HEK293 (cell line): Measurements from ENCODE around the gene DMGDH.

Experiments
- CTCF ChIA-PET: fragments of 350-600 bp; formaldehyde crosslinking; extraction: SDS; loops from one replicate; lab custom pipeline; 2021; ENCODE audit warnings: antibody characterized with exemption; lab: Yijun Ruan, JAX
- POLR2A ChIA-PET: fragments of 300-600 bp; formaldehyde crosslinking; extraction: SDS; loops from one replicate; lab custom pipeline; 2020; ENCODE audit warnings: antibody characterized with exemption, inconsistent platforms; lab: Yijun Ruan, JAX
- H3K27ac ChIP-seq: fragments of 200-500 bp; sonication (Bioruptor generic); 2 replicates; pipeline ENCODE4 v1.5.1; 2014; ENCODE audit warnings: low read depth, low read length, control low read depth, inconsistent platforms; ENCODE audit errors: extremely low read depth
- H3K36me3 ChIP-seq, 2 experiments: fragments of 200-500 bp in 1 of 2; sonication (Bioruptor generic) in 1 of 2; 1 replicate in 1 of 2; 2 replicates in 1 of 2; pipeline ENCODE4 v1.5.1; 2014 to 2017; ENCODE audit warnings: inconsistent platforms in 2 of 2, low read length in 2 of 2; ENCODE audit not compliant: control insufficient read depth in 2 of 2, insufficient read depth in 1 of 2
- H3K4me1 ChIP-seq: fragments of 200-500 bp; sonication (Bioruptor generic); 2 replicates; pipeline ENCODE4 v1.5.1; 2014; ENCODE audit warnings: mild to moderate bottlenecking, low read length, inconsistent platforms; ENCODE audit not compliant: control insufficient read depth, insufficient read depth
- H3K4me3 ChIP-seq: 2 replicates; pipeline ENCODE4 v1.5.1; 2011; ENCODE audit warnings: low read depth, mild to moderate bottlenecking, control low read depth, low read length, moderate library complexity
- H3K9me3 ChIP-seq: fragments of 200-500 bp; sonication (Bioruptor generic); 2 replicates; pipeline ENCODE4 v1.5.1; 2014; ENCODE audit warnings: low read depth, low read length, inconsistent platforms; ENCODE audit not compliant: control insufficient read depth, insufficient read depth
- GLI2 ChIP-seq: fragments of 450-650 bp; formaldehyde crosslinking; IDR thresholded peaks from 2 replicates; pipeline ENCODE4; 2017; ENCODE audit warnings: missing biosample characterization, missing genetic modification characterization, low read depth, borderline replicate concordance
- GLIS1 ChIP-seq: fragments of 450-650 bp; formaldehyde crosslinking; IDR thresholded peaks from 2 replicates; pipeline ENCODE4 v1.5.1; 2016; ENCODE audit warnings: missing biosample characterization, missing genetic modification characterization
- IKZF3 ChIP-seq: fragments of 450-650 bp; IDR thresholded peaks from 2 replicates; pipeline ENCODE4 v1.5.0; 2018; ENCODE audit warnings: missing biosample characterization, mild to moderate bottlenecking, missing genetic modification characterization, moderate library complexity
- MYNN ChIP-seq: fragments of 450-650 bp; formaldehyde crosslinking; IDR thresholded peaks from 2 replicates; pipeline ENCODE4 v1.5.1; 2016; ENCODE audit warnings: missing biosample characterization, missing genetic modification characterization, borderline replicate concordance
- ZBTB1 ChIP-seq: fragments of 450-650 bp; formaldehyde crosslinking; IDR thresholded peaks from 2 replicates; pipeline ENCODE4 v1.5.1; 2016; ENCODE audit warnings: missing biosample characterization, missing genetic modification characterization
- ZBTB8A ChIP-seq: fragments of 450-650 bp; formaldehyde crosslinking; IDR thresholded peaks from 2 replicates; pipeline ENCODE4 v1.5.1; 2016; ENCODE audit warnings: missing biosample characterization, missing genetic modification characterization
- ZFHX2 ChIP-seq: fragments of 450-650 bp; formaldehyde crosslinking; conservative IDR thresholded peaks from 2 replicates; pipeline ENCODE4 v1.5.1; 2016; ENCODE audit warnings: missing biosample characterization, missing genetic modification characterization
- ZNF112 ChIP-seq: fragments of 450-650 bp; formaldehyde crosslinking; IDR thresholded peaks from 2 replicates; pipeline ENCODE4 v1.5.0; 2017; ENCODE audit warnings: missing biosample characterization, missing genetic modification characterization
- ZNF221 ChIP-seq: fragments of 450-650 bp; formaldehyde crosslinking; IDR thresholded peaks from 2 replicates; pipeline ENCODE4 v1.5.1; 2017; ENCODE audit warnings: missing biosample characterization, missing genetic modification characterization, borderline replicate concordance
- ZNF24 ChIP-seq: fragments of 450-650 bp; formaldehyde crosslinking; IDR thresholded peaks from 2 replicates; pipeline ENCODE4 v1.5.1; 2016; ENCODE audit warnings: missing biosample characterization, missing genetic modification characterization
- ZNF248 ChIP-seq: fragments of 450-650 bp; formaldehyde crosslinking; IDR thresholded peaks from 2 replicates; pipeline ENCODE4 v1.5.1; 2017; ENCODE audit warnings: missing biosample characterization, missing genetic modification characterization
- ZNF266 ChIP-seq: fragments of 450-650 bp; formaldehyde crosslinking; IDR thresholded peaks from 2 replicates; pipeline ENCODE4 v1.5.1; 2016; ENCODE audit warnings: missing biosample characterization, missing genetic modification characterization, low read depth
- ZNF274 ChIP-seq, 2 experiments: fragments of 200-500 bp in 1 of 2; fragments of 450-650 bp in 1 of 2; sonication (Bioruptor generic) in 1 of 2; formaldehyde crosslinking in 1 of 2; IDR thresholded peaks; 2 replicates each; pipeline versions ENCODE4 v1.5.1 to v1.6.1; 2014 to 2016; ENCODE audit warnings: borderline replicate concordance in 1 of 2, inconsistent platforms in 1 of 2, low read length in 1 of 2, missing biosample characterization in 1 of 2, missing genetic modification characterization in 1 of 2
- ZNF311 ChIP-seq: fragments of 450-650 bp; formaldehyde crosslinking; IDR thresholded peaks from 2 replicates; pipeline ENCODE4 v1.5.1; 2017; ENCODE audit warnings: missing biosample characterization, missing genetic modification characterization, borderline replicate concordance
- ZNF37A ChIP-seq: fragments of 450-650 bp; IDR thresholded peaks from 2 replicates; pipeline ENCODE4 v1.5.1; 2018; ENCODE audit warnings: missing biosample characterization, missing genetic modification characterization
- ZNF510 ChIP-seq: fragments of 450-650 bp; formaldehyde crosslinking; IDR thresholded peaks from 2 replicates; pipeline ENCODE4 v1.5.1; 2018; ENCODE audit warnings: mild to moderate bottlenecking, missing genetic modification characterization, missing biosample characterization; ENCODE audit not compliant: insufficient replicate concordance
- ZNF521 ChIP-seq: fragments of 450-650 bp; formaldehyde crosslinking; IDR thresholded peaks from 2 replicates; pipeline ENCODE4 v1.5.1; 2017; ENCODE audit warnings: missing biosample characterization, mild to moderate bottlenecking, missing genetic modification characterization
- ZNF776 ChIP-seq: fragments of 450-650 bp; formaldehyde crosslinking; IDR thresholded peaks from 2 replicates; pipeline ENCODE4 v1.5.0; 2017; ENCODE audit warnings: missing biosample characterization, missing genetic modification characterization, borderline replicate concordance
- TF ChIP-seq, protein P1 (sequence below): fragments of 450-650 bp; IDR thresholded peaks from 2 replicates; pipeline ENCODE4 v1.5.1; 2018; ENCODE audit warnings: missing biosample characterization, mild to moderate bottlenecking, missing genetic modification characterization
- TF ChIP-seq, protein P2 (sequence below): fragments of 450-650 bp; formaldehyde crosslinking; IDR thresholded peaks from 2 replicates; pipeline ENCODE4 v1.5.1; 2016; ENCODE audit warnings: missing biosample characterization, missing genetic modification characterization, borderline replicate concordance
- TF ChIP-seq, protein P3 (sequence below): fragments of 450-650 bp; formaldehyde crosslinking; IDR thresholded peaks from 2 replicates; pipeline ENCODE4 v1.5.1; 2016; ENCODE audit warnings: missing biosample characterization, missing genetic modification characterization
- TF ChIP-seq, protein P4 (sequence below): fragments of 450-650 bp; formaldehyde crosslinking; IDR thresholded peaks from 2 replicates; pipeline ENCODE4 v1.5.1; 2016; ENCODE audit warnings: missing biosample characterization, missing genetic modification characterization

The DMGDH gene

DNA sequence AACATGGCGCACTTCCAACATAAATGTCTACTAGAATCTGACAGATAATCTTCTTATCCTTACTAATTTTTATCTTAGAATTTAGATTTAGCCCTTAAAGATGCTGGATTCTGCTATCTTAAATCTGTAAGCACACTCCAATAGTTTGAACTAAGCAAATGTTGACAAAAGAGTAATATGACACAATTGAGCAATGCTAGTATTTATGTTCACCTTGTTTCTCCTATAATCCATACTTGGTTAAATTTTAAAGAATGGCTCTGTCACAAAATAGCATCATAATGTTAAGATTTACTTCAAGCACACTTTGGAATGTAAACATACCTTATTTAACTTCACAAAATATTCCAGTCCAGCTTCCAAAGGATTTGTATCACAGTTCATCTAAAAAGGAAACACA lies 45.5 kb downstream of the DMGDH start:
- CTCF ChIA-PET, result interaction anchor here (0.6 to 9.6 kb wide), 46 partner anchors 12 to 1065 kb away, joined by 3 to 303 read pairs (median 6); partner anchors contain the start of gene ARSB
- H3K9me3 ChIP-seq, result no peaks in the 10 kb centered on the region

DNA sequence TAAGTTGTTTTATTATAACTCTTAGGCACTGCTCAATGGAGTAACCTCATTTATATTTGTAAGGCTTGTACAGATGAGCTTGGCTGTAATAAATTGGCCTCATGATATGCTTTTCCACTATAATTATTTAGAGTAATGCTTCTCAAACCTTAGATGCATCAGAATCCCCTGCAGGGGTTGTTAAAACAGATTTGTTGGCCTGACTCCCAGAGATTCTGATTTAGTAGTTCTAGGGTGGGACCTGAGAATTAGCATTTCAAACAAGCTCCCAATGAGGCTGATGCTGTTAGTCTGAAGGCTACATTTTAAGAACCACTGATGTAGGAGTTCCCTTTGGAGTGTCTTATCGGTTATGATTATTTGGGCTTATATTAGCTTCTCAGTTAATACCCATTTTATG lies 46.1 kb downstream of the DMGDH start:
- Histone ChIP-seq H3K9me3 (no peaks in the 10 kb centered on the region), H3K27ac (no peak overlapping the region), H3K4me1 (peaks cover 5% of the 10 kb centered on the region), H3K4me3 (no peak overlapping the region), H3K36me3 (no peaks in the 10 kb centered on the region)
- no peak for TF ChIP-seq ZNF37A (tag by site-specific recombination)
- peak; percentile 11; the same call in 1 of the 2 replicates for TF ChIP-seq GLIS1 (tag by site-specific recombination)
- no peak for TF ChIP-seq ZNF221 (tag by site-specific recombination)
- TF ChIP-seq, protein P1, sequence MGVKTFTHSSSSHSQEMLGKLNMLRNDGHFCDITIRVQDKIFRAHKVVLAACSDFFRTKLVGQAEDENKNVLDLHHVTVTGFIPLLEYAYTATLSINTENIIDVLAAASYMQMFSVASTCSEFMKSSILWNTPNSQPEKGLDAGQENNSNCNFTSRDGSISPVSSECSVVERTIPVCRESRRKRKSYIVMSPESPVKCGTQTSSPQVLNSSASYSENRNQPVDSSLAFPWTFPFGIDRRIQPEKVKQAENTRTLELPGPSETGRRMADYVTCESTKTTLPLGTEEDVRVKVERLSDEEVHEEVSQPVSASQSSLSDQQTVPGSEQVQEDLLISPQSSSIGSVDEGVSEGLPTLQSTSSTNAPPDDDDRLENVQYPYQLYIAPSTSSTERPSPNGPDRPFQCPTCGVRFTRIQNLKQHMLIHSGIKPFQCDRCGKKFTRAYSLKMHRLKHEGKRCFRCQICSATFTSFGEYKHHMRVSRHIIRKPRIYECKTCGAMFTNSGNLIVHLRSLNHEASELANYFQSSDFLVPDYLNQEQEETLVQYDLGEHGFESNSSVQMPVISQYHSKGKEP (tag by site-specific recombination), result 0 out of 2 replicates have a peak, but pooled peaks have one; percentile 52
- ChIA-PET POLR2A (no interaction called here), CTCF (interaction anchor here (0.6 to 9.6 kb wide), 19 partner anchors 12 to 1066 kb away, joined by 3 to 303 read pairs (median 4); no protein-coding TSS in a partner anchor)

More for the DNA sequence above, 45.5 kb downstream of the DMGDH start:
- POLR2A ChIA-PET, result no interaction called here
- no peak overlapping the region for H3K27ac ChIP-seq
- peaks cover 5% of the 10 kb centered on the region for H3K4me1 ChIP-seq
- TF ChIP-seq GLI2 (tag by site-specific recombination) (no peak), ZNF510 (no peak), ZBTB8A (tag by site-specific recombination) (no peak), ZNF266 (tag by site-specific recombination) (no peak), ZNF248 (tag by site-specific recombination) (no peak), ZNF24 (tag by site-specific recombination) (no peak), ZNF311 (tag by site-specific recombination) (no peak), ZFHX2 (tag by site-specific recombination) (no peak), ZBTB1 (tag by site-specific recombination) (no peak), IKZF3 (tag by site-specific recombination) (no peak), ZNF274 (IDR thresholded peaks at IDR 0.05; ENCODE audit: low read length) (no peak), ZNF274 (tag by site-specific recombination; IDR thresholded peaks at IDR 0.05; ENCODE audit: borderline replicate concordance) (no peak), MYNN (tag by site-specific recombination) (no peak), GLIS1 (tag by site-specific recombination) (no peak), ZNF112 (tag by site-specific recombination) (no peak), ZNF776 (tag by site-specific recombination) (no peak), ZNF521 (tag by site-specific recombination) (no peak)
- TF ChIP-seq, protein P2, sequence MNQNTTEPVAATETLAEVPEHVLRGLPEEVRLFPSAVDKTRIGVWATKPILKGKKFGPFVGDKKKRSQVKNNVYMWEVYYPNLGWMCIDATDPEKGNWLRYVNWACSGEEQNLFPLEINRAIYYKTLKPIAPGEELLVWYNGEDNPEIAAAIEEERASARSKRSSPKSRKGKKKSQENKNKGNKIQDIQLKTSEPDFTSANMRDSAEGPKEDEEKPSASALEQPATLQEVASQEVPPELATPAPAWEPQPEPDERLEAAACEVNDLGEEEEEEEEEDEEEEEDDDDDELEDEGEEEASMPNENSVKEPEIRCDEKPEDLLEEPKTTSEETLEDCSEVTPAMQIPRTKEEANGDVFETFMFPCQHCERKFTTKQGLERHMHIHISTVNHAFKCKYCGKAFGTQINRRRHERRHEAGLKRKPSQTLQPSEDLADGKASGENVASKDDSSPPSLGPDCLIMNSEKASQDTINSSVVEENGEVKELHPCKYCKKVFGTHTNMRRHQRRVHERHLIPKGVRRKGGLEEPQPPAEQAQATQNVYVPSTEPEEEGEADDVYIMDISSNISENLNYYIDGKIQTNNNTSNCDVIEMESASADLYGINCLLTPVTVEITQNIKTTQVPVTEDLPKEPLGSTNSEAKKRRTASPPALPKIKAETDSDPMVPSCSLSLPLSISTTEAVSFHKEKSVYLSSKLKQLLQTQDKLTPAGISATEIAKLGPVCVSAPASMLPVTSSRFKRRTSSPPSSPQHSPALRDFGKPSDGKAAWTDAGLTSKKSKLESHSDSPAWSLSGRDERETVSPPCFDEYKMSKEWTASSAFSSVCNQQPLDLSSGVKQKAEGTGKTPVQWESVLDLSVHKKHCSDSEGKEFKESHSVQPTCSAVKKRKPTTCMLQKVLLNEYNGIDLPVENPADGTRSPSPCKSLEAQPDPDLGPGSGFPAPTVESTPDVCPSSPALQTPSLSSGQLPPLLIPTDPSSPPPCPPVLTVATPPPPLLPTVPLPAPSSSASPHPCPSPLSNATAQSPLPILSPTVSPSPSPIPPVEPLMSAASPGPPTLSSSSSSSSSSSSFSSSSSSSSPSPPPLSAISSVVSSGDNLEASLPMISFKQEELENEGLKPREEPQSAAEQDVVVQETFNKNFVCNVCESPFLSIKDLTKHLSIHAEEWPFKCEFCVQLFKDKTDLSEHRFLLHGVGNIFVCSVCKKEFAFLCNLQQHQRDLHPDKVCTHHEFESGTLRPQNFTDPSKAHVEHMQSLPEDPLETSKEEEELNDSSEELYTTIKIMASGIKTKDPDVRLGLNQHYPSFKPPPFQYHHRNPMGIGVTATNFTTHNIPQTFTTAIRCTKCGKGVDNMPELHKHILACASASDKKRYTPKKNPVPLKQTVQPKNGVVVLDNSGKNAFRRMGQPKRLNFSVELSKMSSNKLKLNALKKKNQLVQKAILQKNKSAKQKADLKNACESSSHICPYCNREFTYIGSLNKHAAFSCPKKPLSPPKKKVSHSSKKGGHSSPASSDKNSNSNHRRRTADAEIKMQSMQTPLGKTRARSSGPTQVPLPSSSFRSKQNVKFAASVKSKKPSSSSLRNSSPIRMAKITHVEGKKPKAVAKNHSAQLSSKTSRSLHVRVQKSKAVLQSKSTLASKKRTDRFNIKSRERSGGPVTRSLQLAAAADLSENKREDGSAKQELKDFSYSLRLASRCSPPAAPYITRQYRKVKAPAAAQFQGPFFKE (tag by site-specific recombination), result no peak
- TF ChIP-seq, protein P3, sequence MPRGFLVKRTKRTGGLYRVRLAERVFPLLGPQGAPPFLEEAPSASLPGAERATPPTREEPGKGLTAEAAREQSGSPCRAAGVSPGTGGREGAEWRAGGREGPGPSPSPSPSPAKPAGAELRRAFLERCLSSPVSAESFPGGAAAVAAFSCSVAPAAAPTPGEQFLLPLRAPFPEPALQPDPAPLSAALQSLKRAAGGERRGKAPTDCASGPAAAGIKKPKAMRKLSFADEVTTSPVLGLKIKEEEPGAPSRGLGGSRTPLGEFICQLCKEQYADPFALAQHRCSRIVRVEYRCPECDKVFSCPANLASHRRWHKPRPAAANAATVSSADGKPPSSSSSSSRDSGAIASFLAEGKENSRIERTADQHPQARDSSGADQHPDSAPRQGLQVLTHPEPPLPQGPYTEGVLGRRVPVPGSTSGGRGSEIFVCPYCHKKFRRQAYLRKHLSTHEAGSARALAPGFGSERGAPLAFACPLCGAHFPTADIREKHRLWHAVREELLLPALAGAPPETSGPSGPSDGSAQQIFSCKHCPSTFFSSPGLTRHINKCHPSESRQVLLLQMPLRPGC (tag by site-specific recombination), result no peak
- TF ChIP-seq, protein P4, sequence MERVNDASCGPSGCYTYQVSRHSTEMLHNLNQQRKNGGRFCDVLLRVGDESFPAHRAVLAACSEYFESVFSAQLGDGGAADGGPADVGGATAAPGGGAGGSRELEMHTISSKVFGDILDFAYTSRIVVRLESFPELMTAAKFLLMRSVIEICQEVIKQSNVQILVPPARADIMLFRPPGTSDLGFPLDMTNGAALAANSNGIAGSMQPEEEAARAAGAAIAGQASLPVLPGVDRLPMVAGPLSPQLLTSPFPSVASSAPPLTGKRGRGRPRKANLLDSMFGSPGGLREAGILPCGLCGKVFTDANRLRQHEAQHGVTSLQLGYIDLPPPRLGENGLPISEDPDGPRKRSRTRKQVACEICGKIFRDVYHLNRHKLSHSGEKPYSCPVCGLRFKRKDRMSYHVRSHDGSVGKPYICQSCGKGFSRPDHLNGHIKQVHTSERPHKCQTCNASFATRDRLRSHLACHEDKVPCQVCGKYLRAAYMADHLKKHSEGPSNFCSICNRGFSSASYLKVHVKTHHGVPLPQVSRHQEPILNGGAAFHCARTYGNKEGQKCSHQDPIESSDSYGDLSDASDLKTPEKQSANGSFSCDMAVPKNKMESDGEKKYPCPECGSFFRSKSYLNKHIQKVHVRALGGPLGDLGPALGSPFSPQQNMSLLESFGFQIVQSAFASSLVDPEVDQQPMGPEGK (tag by site-specific recombination), result no peak
- no peak overlapping the region for H3K4me3 ChIP-seq
- no peaks in the 10 kb centered on the region for H3K36me3 ChIP-seq
